Calu3 (cell line): Measurements from ENCODE around the gene GRSF1. TPM values are rescaled to one million over a fixed set of nuclear protein-coding genes. Genes with fewer than 3 reads are reported as not detected.
A peak's percentile ranks its signal among the peaks of the same experiment; 100 is the strongest.

ENCODE experiments used
- BruUV-seq: library from RNA; stranded (reverse); fragments of 400-500 nt; replicated peaks from 2 replicates; lab custom pipeline; 2021; lab: Mats Ljungman, UMichigan
- CTCF ChIA-PET: fragments of 300-600 bp; sonication (Branson Sonifier 250); formaldehyde crosslinking; loops from one replicate; lab custom pipeline; 2022; ENCODE audit warnings: antibody characterized with exemption; lab: Charles Lee
- DNase-seq: peaks from one replicate; pipeline ENCODE4 v3.0.0; 2022
- H3K27ac Mint-ChIP-seq: one replicate; pipeline ENCODE4 v1.8.0; 2022; ENCODE audit warnings: mixed read lengths; ENCODE audit not compliant: unreplicated experiment
- H3K27me3 Mint-ChIP-seq: one replicate; pipeline ENCODE4 v1.8.0; 2022; ENCODE audit warnings: mixed read lengths; ENCODE audit not compliant: unreplicated experiment
- H3K36me3 Mint-ChIP-seq: one replicate; pipeline ENCODE4 v1.8.0; 2022; ENCODE audit warnings: mild to moderate bottlenecking, moderate library complexity, mixed read lengths; ENCODE audit not compliant: insufficient read depth, unreplicated experiment
- H3K4me1 Mint-ChIP-seq: one replicate; pipeline ENCODE4 v1.8.0; 2022; ENCODE audit warnings: mild to moderate bottlenecking, low read depth, mixed read lengths; ENCODE audit not compliant: unreplicated experiment
- H3K4me3 Mint-ChIP-seq: one replicate; pipeline ENCODE4 v1.8.0; 2022; ENCODE audit warnings: mild to moderate bottlenecking, low read depth, moderate library complexity, mixed read lengths; ENCODE audit not compliant: unreplicated experiment
- H3K9me3 Mint-ChIP-seq: one replicate; pipeline ENCODE4 v1.8.0; 2022; ENCODE audit warnings: low read depth, mixed read lengths; ENCODE audit not compliant: unreplicated experiment
- CTCF ChIP-seq: fragments of 200-600 bp; IDR thresholded peaks from one replicate; pipeline ENCODE4 v1.8.0; 2022; ENCODE audit warnings: antibody characterized with exemption; ENCODE audit not compliant: unreplicated experiment
- intact Hi-C: fragments of 100-400 bp; cut with micrococcal nuclease; formaldehyde crosslinking; loops from one replicate; pipeline ENCODE4 v1.10.0; 2022; ENCODE audit not compliant: unreplicated experiment
- total RNA-seq: library from RNA; stranded (reverse); gene quantifications from 2 replicates; pipeline ENCODE4 v1.2.3, GENCODE V29; 2022

GRSF1 gene
- total RNA-seq, 1 experiment from 2014 or later, result 68.7 TPM

GRCh38 chr4:70838666-70839588 lies 763 bp downstream of the GRSF1 start:
- intact Hi-C loops, result loop anchor here (10.0 kb wide), 1 partner anchor 134 kb away; no protein-coding TSS in a partner anchor
- CTCF ChIA-PET, result interaction anchor here (0.5 to 1.3 kb wide), 5 partner anchors 22 to 568 kb away, joined by 3 to 11 read pairs (median 4); partner anchors contain the start of gene MOB1B

DNA sequence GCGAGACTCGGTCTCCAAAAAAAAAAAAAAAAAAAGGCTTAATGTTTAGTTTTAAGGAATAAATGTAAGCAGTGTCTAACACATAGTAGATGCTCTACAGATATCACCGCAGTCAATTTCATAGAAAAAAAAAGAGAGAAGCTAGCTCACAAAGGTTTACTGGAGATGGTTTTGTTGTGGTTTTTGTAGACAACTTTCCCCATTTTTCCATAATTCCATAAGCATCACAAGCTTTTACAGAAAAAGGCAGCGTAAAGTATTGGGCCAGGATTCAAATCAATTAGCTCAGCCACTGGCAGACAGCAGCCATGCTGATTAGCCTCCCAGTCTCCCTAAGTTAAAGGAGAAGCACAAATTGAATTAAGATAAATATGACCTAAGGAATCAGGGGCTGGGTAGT lies 1.5 kb downstream of the GRSF1 start:
- DNase-seq, result no peak
- Mint-ChIP-seq H3K27ac (no peak overlapping the region), H3K4me3 (peak overlapping the region; percentile 93), H3K4me1 (peaks cover 9% of the 10 kb centered on the region), H3K9me3 (no peaks in the 10 kb centered on the region), H3K36me3 (peaks cover 42% of the 10 kb centered on the region), H3K27me3 (no peaks in the 10 kb centered on the region)
- no TSS peak for BruUV-seq
- CTCF ChIA-PET, result interaction anchor here (0.5 to 0.7 kb wide), 3 partner anchors 172 to 1011 kb away, joined by 3 read pairs; no protein-coding TSS in a partner anchor
- intact Hi-C loops, result loop anchor here (10.0 kb wide), 1 partner anchor 133 kb away; no protein-coding TSS in a partner anchor
- no peak for TF ChIP-seq CTCF

More at GRCh38 chr4:70838666-70839588, 763 bp downstream of the GRSF1 start:
- Mint-ChIP-seq H3K4me1 (peaks cover 9% of the 10 kb centered on the region), H3K27ac (peak overlapping the region; percentile 74), H3K36me3 (peaks cover 41% of the 10 kb centered on the region), H3K9me3 (no peaks in the 10 kb centered on the region), H3K4me3 (peak overlapping the region; percentile 93), H3K27me3 (no peaks in the 10 kb centered on the region)
- peak; percentile 51 for DNase-seq
- BruUV-seq, result no TSS peak
- no peak for TF ChIP-seq CTCF

GRCh38 chr4:70836081-70836480 lies 3.6 kb downstream of the GRSF1 start:
- H3K4me3 Mint-ChIP-seq, result peak overlapping the region; percentile 93
- H3K27ac Mint-ChIP-seq, result no peak overlapping the region
- H3K27me3 Mint-ChIP-seq, result no peaks in the 10 kb centered on the region
- H3K4me1 Mint-ChIP-seq, result peaks cover 9% of the 10 kb centered on the region
- intact Hi-C loops, result loop anchor here (10.0 kb wide), 1 partner anchor 131 kb away; no protein-coding TSS in a partner anchor
- peaks cover 58% of the 10 kb centered on the region for H3K36me3 Mint-ChIP-seq
- DNase-seq, result no peak
- no peaks in the 10 kb centered on the region for H3K9me3 Mint-ChIP-seq
- TF ChIP-seq CTCF, result no peak
- CTCF ChIA-PET, result interaction anchor here (1.0 kb wide), 1 partner anchor 66 kb away, joined by 5 read pairs; no protein-coding TSS in a partner anchor
- BruUV-seq, result no TSS peak

- Mint-ChIP-seq H3K4me3 (no peak overlapping the region), H3K27me3 (no peaks in the 10 kb centered on the region), H3K4me1 (peaks cover 9% of the 10 kb centered on the region), H3K9me3 (no peaks in the 10 kb centered on the region), H3K36me3 (peaks cover 57% of the 10 kb centered on the region), H3K27ac (no peak overlapping the region)
- BruUV-seq, result no TSS peak
- no peak for TF ChIP-seq CTCF
- CTCF ChIA-PET, result no interaction called here
- no peak for DNase-seq
- intact Hi-C loops, result loop anchor here (10.0 kb wide), 1 partner anchor 129 kb away; no protein-coding TSS in a partner anchor
Measured at GRCh38 chr4:70833675-70834074, 6.0 kb downstream of the GRSF1 start.
